Measurements from ENCODE around the gene PTGES3L.
A peak's percentile ranks its signal among the peaks of the same experiment; 100 is the strongest.
"Not testable (repeated sequence)": the region's sequence is repeated elsewhere in the genome, so short reads cannot be mapped to it uniquely, and the experiment has no call there.

PTGES3L gene

DNA sequence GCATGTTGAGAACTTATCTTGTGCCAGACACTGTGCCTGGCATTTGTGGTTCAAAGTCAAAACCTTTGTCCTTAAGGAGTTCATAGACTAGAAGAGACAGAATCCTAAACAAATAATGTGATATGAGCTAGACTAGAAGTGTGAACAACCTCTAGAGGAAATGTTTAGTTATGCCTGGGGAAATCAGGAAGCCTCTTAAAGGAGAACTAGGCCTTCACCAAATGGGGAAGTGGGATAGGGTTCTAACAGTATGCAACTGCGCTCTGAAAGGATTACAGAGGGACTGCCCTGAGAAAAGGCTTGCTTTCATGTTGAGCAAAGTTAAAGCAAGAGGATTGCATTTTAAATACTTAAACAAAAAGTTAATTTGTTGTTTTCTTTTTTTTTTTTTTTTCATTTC, 5.3 kb upstream of the PTGES3L start:
- intact Hi-C loops (cut with DNase I) = no loop called here
- no peak for DNase-seq

DNA sequence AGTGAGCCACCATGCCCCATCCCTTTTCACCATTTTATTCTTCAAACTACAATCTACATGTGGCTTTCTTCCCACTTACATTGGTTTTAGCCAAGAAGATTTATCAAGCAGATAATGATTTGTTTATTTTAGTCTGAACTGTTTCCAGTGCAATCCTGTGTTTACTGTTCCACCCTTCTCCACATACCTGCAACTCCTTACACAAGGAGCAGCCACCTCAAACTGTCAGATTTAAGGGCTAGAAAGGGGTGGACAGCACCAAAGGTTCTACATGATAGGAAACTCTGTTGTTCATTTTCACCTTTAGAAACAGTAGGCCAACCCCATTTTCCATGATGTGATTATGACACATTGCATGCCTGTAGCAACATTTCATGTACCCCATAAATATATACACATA, 2.4 kb upstream of the PTGES3L start:
- no peak for DNase-seq
- intact Hi-C loops (cut with DNase I) = no loop called here

DNA sequence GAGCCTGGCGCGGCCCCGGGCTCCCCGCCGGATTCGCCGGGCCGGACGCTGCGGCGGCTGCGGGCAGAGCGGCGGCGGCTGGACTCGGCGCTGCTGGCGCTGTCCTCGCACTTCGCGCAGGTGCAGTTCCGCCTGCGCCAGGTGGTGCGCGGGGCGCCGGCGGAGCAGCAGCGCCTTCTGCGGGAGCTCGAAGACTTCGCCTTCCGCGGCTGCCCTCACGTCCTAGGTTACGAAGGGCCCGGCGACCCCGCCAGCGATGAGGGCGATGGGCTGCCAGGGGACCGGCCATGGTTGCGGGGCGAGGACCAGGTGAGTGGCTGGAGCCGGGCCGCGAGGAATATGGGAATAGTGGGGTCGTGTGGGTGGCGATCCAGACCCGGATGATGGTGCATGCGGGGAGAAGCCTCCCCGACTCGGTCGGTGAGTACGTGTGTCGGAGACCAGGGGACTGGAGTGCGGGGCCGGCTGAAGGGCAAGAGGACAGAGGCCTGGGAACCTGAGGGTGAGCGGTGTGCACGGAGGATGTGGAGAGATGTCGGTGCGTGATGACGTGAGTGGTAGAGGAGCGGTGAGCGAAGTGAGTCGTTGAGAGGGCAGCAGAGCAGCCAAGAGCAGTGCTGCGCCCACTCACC, 1.0 kb upstream of the PTGES3L start:
- peak in 8 of 10 donors; percentile 46 to 92 (median 66) for DNase-seq
- intact Hi-C loops (cut with DNase I) = no loop called here

DNA sequence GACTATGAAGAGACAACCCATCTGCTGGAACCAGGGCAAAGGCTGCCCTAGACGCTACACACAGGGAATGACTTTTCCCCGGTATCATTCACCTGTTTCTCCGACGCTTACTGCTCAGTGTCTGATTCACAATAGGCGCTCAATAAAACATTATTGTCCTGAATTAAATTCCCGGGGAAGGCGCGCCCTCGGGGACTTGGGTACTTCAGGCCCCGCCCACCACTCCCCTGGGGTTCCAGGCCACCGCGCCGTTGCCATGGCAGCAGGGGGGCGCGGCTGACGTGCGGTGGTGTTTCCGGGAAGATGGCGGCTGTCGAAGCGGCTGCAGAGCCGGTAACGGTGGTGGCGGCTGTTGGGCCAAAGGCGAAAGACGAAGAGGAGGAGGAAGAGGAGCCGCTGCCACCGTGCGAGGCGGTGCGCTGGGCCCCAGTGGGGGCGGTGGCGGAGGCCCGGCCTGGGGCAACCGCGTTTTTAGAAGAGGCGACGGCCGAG, 440 bp upstream of the PTGES3L start, which contains the start of gene RUNDC1:
Gene RUNDC1 (plus strand): TSS at position 292 of the 492 bp plus-strand sequence. CDS start 12 bp downstream, at position 304.
- peak; percentile 84 to 98 (median 90) for DNase-seq
- intact Hi-C loops (cut with DNase I) = no loop called here

DNA sequence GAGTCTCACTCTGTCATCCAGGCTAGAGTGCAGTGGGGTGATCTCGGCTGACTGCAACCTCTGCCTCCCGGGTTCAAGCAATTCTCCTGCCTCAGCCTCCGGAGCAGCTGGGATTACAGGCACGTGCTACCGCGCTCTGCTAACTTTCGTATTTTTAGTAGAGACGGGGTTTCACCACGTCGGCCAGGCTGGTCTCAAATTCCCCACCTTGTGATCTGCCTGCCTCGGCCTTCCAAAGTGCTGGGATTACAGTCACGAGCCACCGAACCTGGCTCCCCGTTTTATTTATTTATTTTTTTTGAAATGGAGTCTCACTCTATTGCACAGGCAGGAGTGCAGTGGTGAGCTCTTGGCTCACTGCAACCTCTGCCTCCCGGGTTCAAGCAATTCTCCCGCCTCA, 4.2 kb downstream of the PTGES3L start:
- intact Hi-C loops (cut with DNase I); DNase-seq: not testable (repeated sequence)

DNA sequence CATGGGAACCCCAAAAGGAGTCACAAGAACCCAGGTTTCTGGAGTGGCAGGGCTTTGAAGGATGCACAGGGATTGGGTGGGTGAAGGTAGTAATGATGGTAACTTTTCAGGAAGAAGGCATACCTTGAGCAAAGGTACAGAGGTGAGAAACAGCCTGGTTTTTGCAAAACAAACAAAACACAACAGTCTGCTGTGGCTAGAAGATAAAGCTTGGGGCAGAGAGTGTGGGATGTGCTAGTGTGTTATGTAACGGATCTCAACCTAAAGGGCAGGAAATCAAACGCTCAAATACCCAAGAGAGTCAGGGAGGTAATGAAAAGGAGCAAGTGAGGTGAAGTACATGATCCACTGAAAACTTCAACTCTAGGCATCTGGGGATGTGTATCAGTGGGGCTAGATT, 4.6 kb downstream of the PTGES3L start:
- intact Hi-C loops (cut with DNase I) = no loop called here
- DNase-seq = no peak

DNA sequence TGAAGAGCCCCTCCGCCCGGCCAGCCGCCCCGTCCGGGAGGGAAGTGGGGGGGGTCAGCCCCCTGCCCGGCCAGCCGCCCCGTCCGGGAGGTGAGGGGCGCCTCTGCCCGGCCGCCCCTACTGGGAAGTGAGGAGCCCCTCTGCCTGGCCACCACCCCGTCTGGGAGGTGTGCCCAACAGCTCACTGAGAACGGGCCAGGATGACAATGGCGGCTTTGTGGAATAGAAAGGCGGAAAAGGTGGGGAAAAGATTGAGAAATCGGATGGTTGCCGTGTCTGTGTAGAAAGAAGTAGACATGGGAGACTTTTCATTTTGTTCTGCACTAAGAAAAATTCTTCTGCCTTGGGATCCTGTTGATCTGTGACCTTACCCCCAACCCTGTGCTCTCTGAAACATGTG, 6.6 kb downstream of the PTGES3L start:
- DNase-seq; intact Hi-C loops (cut with DNase I): not testable (repeated sequence)

DNA sequence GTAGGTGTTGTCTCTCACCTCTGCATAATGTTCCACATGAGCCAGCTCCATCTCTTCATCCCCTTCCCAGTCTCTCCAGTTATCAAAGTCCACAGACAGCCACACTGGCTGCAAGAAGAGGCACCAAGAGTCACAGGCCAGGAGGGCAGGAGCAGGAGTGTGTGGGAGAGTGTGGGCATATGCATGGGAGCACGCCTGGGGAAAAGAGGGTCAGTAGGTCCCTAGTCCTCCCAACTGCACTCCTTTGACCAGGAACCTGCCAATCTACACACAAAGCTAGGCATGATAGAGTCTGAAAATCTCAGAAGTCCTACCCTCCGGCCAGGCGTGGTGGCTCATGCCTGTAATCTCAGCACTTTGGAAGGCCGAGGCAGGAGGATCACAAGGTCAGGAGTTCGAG, 8.3 kb downstream of the PTGES3L start:
- intact Hi-C loops (cut with DNase I) = no loop called here
- DNase-seq = no peak

DNA sequence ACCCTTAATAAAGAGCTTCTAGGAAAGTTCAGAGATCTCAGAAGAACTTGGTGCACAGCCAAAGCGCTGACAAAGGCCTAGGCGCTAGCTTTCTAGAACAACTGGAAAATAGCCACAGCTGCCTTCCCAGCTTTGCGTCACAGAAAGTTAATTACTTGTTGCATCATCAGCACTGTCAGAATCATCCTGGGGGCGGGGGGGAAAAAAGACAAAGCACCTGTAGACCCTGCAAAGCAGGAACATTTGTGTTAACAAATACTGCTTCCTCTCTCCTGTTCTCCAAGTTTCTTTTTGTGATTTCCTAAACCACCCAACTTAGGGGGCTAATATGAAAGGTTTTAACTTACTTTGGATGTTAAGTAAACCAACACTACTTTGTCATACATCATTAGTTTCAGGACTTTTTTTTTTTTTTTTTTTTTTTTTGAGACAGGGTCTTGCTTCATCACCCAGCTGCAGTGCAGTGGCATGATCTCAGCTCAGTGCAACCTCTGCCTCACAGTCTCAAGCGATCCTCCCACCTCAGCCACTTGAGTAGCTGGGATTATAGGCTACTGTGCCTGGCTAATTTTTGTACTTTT, 10.8 kb downstream of the PTGES3L start:
- intact Hi-C loops (cut with DNase I) = no loop called here

DNA sequence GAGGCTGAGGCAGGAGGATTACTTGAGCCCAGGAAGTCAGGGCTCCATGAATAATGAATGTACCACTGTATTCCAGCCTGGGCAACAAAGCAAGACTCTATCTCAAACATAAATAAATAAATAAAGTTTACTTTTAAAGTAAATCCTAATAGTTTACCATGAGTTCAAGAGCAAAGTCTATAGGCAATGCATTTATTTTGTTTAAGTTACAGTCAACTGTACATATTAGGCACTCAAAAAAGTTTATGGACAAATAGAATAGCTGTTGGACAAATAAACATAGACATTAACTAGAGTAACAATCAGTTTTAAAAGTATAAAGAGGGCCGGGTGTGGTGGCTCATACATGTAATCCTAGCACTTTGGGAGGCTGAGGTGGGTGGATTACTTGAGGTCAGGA, 12.0 kb downstream of the PTGES3L start:
- DNase-seq = no peak
- intact Hi-C loops (cut with DNase I) = no loop called here

More for the DNA sequence above, 10.8 kb downstream of the PTGES3L start:
- DNase-seq = peak in 1 of 10 donors; percentile 6

DNA sequence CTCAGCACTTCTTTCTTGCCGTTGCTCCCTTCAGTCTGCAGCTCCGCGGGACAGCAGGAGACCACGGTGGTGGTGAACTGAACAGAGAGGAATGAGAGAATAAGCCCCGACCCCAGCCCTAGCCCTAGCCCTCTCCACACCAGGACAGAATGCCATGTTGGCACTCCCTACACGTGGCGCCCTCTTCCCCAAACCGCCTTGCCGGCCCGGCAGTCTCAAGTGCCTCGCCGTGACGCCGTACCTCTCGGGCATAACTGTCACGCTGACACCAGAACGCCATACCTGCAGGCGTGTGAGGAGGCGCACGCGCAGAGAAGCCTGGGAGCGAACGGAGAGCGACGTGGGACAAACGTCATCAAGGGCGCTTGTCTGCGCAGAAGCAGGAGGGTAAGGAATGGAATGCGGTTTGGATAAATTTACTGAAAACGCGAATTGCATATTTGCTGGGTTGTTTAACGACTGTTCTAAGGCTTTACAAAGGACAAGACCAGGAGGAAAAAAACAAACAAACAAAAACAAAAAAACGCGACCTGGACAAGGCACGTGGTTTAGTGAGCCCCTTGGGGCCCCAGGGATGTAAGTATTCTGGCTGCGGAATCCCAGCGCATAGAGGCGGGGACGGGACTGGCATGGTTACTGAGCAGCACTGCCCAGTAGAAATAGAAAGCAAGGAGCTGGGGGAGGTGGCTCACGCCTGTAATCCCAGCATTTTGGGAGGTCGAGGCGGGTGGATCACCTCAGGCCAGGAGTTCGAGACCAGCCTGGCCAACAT, 15.5 kb downstream of the PTGES3L start, which contains the start of gene AARSD1:
Gene AARSD1 (minus strand): TSS at position 294 of the 772 bp plus-strand sequence. CDS start 14 bp downstream, at position 280.
- intact Hi-C loops (cut with DNase I) = loop anchor here (1.0 kb wide), 1 partner anchor 34 kb away; the partner anchor contains the start of gene RPL27
- DNase-seq = peak; percentile 84 to 98 (median 88)

DNA sequence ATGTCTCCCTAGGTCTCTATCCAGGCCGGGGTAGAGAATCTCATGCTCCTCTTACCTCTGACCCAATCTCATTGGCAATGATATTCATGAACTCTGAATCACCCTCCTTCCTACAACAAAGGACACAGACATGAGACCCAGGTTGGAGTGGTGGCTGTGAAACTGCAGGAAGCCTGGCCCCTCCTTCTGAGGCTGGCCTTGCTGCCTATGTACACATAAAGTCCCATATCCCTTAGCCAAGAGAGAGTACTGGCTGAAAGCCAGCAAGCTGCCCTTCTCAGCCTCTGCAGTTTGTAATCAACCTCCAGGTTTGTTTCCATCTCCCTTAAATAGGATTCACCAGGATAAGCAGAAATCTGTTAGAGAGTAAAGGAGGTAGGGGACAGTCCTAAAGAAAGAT, 26.2 kb downstream of the PTGES3L start:
- intact Hi-C loops (cut with DNase I) = no loop called here
- peak in 1 of 10 donors; percentile 5 for DNase-seq

DNA sequence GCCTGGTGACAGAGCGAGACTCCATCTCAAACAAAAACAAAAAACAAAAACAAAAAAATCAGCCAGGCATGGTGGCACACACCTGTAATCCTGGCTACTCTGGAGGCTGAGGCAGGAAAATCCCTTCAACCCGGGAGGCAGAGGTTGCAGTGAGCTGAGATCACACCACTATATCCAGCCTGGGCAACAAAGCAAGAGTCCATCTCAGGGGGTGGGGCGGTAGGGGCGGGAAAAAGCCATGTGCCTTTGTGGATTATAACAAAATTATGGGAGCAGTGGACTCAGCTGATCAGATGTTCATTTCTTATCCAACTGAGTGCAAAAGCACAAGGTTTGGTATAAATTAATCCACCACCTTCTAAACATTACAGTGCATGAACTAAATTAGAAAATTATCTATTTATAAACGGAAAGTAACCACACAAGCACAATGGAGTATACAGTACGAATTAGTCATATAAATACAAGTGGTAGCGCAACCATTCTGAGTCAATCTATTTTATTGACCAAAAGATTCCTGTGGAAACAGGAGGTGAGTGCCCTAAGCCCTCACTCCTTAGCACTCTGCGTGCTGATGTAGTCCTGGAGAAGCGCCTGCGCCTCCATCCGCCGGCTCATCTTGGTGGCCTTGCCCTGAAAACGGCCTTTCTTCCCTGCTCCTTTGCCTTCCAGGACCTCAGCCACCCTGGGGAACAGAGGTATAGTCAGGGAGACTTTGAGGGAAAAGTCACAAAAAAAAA, 29.7 kb downstream of the PTGES3L start:
- intact Hi-C loops (cut with DNase I) = no loop called here
- DNase-seq = peak in 1 of 10 donors; percentile 24

DNA sequence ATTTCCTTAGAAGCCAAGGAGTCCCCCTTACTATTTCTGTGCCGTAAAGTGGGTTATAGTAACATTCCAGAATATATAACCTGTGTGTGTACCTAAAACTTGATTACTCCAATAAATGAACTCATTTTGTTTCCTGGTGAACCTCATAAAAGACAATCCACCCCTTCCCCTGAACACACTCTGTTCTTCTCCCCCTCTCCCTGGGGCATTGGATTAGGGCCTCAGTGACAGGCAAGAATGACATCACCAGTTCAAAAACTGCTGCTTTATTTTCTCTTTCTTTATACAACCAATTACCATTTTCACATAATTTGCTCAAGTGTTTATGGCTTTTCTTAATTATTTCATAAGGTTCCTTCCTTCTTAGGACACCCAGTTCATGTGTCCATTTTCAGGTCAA, 33.1 kb downstream of the PTGES3L start:
- no peak for DNase-seq
- intact Hi-C loops (cut with DNase I) = no loop called here

DNA sequence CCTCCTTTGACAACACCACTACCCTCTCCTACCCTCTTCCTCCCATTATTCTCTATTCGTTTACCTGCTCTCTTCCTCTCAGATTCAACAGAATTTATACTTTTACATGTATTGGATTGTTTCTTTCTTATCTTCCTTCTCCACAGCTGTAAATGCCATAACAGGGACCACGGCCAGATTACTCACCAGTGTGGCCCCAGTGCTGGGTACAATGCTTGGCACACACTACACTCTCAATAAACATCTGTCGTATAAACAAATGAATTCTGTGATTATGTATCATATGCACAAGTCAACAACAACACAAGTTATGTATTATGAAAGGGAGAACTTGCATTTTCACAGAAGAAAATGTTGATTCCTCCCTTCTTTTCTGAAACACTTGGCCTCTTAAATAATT, 35.7 kb downstream of the PTGES3L start:
- intact Hi-C loops (cut with DNase I) = no loop called here

DNA sequence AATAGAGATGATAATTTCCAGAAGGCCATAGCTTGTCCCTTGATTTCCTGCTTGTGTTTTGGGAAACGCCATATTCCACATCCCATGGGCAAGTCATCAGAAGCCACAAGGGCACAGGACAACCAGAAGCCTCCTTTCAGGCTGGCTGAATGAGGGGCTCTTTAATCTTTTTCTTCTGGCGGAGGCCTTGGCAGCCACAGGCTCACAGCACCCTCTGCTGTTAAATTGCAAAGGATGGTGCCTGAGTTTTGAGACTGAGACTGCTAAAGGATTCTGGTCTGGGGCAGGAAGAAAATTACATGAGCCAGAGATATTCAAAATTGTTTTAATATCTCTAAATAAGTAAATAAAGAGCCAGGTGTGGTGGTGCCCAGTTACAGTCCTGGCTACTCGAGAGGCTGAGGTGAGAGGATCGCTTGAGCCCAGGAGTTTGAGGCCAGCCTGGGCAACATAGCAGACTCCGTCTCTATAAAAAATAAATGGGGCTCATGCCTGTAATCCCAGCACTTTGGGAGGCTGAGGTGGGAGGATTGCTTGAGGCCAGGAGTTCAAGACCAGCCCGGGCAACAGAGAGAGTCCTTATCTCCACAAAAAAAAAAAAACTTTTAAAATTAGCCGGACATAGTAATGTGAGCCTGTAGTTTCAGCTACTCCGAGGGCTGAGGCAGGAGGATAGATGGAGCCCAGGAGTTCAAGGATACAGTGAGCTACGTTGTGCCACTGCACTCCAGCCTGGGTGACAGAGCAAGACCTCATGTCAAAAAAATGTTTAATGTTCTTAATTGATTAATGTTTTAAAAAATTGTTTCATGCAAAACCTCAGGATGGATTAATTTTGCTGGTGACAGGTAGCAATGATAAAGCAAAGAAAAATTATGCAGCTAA, 41.9 kb downstream of the PTGES3L start:
- intact Hi-C loops (cut with DNase I) = loop anchor here (2.0 kb wide), 1 partner anchor 95 kb away; no protein-coding TSS in a partner anchor
- peak in 8 of 10 donors; percentile 17 to 90 (median 33) for DNase-seq

More for the DNA sequence above, 35.7 kb downstream of the PTGES3L start:
- no peak for DNase-seq

DNA sequence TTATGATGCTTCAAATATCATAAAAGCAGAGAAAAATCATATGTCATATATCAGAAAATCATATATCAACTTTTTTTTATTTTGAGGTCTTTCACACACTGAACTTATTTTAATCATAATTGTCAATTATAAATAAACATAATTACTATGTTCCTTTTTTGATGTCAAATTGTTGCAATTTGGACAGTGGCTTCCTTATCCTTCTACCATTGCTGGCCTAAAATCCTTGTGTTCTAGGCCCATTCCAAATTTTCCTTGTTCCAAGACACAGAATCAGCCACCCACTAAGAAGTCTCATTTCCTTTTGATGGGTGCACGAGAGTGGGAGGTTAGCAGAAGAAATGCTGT, 50.4 kb downstream of the PTGES3L start:
- intact Hi-C loops (cut with DNase I) = no loop called here
- no peak for DNase-seq

DNA sequence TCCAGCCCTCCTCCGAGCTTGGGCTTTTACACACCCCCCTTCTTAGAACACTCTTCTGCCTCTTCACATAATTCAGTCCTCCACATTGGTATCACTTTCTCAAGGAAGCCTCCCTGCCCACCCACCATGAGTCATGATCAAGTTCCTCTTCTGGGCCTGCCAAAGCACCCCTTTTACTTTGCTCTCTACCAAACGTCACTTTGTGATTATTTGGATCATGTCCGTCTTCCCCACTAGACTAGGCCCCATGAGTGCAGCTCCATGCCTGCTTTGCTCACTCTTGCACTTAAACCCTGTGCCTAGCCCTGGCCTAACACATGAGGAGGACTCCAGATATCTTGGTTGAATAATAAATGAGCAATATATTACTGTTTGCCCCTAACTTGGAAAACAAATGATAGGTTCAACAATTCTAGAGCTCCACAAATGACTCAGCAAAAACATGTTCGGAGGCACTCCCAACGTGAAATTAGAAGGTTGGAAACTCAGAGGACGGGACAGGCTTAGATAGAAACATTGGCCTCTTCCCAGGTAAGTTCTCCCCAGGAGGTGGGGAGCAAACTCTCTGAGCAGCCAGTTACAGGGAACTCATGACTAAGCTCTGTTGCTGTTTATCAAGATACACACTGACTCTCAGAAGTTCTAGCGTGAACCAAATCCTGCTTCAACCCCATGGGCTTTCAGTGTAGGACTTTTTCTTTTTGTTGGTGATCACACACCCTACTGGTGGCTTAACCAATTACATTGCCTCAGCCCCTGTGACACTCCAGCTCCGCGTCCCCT, 51.0 kb downstream of the PTGES3L start:
- peak in 1 of 10 donors; percentile 22 for DNase-seq
- intact Hi-C loops (cut with DNase I) = no loop called here

DNA sequence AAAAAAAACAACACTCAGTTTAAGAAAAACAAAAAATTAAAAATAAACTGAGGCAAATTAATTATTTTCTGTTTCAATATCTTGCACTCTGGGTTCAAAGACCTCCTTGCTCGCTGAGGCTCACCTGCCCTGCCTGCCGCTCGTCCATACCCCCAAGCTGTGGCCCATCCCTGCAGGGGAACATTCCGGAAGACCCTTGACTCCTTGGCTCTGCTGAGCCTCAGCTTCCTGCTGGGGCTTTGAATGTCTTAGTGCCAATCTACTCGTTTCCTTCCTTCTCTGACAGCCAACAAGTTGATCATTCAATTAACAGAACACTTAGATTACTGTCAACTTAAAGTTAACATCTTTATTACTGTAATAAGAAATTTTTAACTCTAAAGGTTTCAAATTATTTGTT, 55.0 kb downstream of the PTGES3L start:
- DNase-seq = peak in 1 of 10 donors; percentile 36
- intact Hi-C loops (cut with DNase I) = no loop called here

All from posterior cingulate gyrus (tissue), 11 donors.